ENCODE data around the gene NEMP1. TPM values are rescaled to one million over a fixed set of nuclear protein-coding genes. Genes with fewer than 3 reads are reported as not detected.
"Not testable (repeated sequence)": the region's sequence is repeated elsewhere in the genome, so short reads cannot be mapped to it uniquely, and the experiment has no call there.

Gene NEMP1
- total RNA-seq, 1 donor from 2014 or later = 45.4 TPM

GRCh38 chr12:57031789-57032188, 46.8 kb downstream of the NEMP1 start:
- intact Hi-C loops (cut with micrococcal nuclease) = loop anchor here (1.0 kb wide), 2 partner anchors 23 to 33 kb away; no protein-coding TSS in a partner anchor

DNA sequence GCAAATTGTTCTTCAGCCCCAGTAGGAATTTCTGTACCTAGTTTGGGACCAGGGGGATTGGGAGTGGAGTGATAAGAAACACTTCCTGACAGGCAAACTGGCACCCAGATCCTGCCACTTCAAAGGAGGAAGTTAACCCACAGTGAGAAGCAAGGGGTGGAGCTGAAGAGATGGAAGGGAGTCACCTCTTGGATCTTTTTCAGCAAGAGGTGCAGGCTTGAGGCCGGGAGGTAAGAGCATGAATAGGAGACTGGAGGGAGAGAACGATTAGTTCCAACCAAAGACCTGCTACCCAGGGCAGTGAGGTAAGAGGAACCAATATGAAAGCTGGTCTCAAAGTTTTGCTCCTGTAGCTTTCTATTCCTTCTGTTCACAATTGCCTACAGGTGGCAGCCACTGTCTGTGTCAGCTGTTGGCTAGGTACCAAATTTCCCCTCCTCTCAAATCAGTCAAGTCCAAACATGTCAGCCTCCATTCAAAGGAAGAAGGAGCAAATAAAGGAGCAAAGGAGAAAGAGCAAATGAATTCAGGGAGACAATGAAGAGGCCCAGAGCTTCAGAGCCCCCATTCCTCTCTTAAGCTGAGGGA, 47.4 kb downstream of the NEMP1 start:
- intact Hi-C loops (cut with micrococcal nuclease) = loop anchor here (1.0 kb wide), 2 partner anchors 23 to 33 kb away; no protein-coding TSS in a partner anchor

- intact Hi-C loops (cut with micrococcal nuclease) = no loop called here
Measured at GRCh38 chr12:57029457-57029856, 49.1 kb downstream of the NEMP1 start.

- intact Hi-C loops (cut with micrococcal nuclease) = no loop called here
Measured at GRCh38 chr12:57027805-57028153, 50.8 kb downstream of the NEMP1 start.

DNA sequence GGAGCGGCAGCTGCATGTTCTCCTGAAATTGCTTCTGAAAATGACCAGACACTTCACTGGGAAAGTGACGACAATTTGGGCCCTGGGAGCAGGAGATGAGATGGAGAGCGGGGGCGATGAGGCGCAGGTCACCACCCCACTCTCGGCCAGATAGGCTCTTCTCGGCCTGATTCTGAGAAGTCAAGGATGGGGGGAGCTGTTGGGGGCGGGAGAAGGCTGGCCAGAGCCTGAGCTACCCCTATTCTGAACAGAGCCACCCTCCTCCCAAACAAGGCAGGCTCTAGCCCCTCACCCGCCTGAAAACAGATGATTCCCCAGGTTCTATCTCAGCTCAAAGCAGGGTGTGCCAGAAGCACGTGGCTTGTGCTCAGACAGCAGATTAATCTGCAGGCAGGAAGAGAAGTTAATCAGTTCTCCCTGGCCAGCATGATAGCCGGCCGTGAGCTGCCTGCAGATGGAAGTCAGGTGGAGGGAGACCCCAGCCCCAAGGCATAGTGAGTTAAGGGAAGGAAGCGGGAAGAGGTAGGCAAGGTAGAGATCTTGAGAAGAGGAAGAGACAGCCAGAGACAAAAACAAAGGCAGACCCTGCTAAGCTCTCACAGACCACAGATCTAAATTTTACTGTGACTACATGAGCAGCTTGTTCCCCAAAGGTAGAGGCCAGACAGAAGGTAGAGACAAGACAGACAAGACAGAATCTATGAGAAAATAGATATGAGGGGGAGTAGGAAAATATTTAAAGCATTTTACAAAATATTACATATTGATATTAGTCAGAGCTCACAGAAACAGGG, 51.4 kb downstream of the NEMP1 start:
- intact Hi-C loops (cut with micrococcal nuclease) = no loop called here

GRCh38 chr12:57025196-57025595, 53.4 kb downstream of the NEMP1 start:
- intact Hi-C loops (cut with micrococcal nuclease) = no loop called here

GRCh38 chr12:57022324-57022723, 56.3 kb downstream of the NEMP1 start:
- intact Hi-C loops (cut with micrococcal nuclease) = not testable (repeated sequence)

DNA sequence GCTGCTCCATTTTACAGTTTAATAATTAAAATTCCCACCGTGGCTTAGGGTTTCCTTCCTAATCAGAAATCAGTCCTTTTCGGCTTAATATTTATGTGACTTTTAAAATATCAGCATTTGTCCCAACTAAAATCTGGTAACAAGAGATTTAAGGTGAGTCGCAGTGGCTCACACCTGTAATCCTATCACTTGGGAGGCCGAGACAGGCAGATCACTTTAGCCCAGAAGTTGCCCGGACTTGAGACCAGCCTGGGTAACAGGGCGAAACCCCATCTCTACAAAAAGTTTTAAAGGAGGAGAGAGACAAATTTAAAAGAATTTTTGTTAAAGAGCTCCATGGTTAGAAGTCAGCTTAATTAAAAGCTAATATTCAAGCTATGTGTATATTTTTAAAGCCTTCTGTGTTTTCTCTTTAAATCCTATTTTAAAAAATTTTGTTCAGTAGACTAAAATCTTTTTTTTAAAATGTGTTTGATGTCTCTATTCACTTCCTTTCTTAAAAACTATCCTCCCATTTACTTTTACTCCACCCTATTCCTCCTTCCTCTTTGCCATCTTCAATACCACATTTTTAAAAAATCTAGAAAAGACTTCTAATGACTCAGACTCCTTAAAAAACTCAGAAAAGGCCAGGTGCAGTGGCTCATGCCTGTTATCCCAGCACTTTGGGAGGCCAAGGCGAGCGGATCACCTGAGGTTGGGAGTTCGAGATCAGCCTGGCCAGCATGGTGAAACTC, 58.4 kb downstream of the NEMP1 start:
- intact Hi-C loops (cut with micrococcal nuclease) = no loop called here

- intact Hi-C loops (cut with micrococcal nuclease) = no loop called here
Measured at GRCh38 chr12:57018906-57019305, 59.7 kb downstream of the NEMP1 start.

DNA sequence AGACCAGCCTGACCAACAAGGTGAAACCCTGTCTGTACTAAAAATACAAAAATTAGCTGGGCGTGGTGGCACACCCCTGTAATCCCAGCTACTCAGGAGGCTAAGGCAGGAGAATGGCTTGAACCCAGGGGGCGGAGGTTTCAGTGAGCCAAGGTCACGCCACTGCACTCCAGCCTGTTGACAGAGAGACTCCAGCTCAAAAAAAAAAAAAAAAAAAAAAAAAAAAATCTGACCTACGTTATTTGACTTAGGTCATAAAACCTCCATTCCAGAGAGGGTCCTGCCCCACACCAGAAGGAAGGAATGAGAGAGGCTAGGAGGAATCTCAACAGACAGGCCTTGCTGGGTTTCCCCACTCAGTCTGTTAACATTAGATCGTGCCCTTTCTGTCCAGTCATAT, 60.2 kb downstream of the NEMP1 start:
- intact Hi-C loops (cut with micrococcal nuclease) = not testable (repeated sequence)

DNA sequence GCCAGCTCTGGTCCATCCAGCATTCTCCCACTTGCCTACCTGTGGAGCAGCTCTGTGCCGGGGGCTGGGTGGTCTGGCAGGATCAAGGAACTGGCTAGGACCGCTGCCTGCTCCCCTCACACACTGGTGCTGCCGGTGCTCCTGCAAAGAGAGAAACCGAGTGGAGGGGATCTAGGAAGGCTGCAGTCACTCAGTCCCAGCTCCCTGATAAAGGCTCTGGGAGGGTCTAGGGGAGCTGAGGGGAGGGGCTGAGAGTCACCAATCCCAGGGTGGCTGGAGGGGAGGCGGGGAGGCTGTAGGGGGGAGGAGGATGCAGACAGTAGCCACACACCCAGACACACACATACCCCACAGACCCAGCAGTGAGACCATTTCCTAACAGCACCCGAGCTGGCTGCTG, 62.2 kb downstream of the NEMP1 start, which contains the start of gene TAC3:
TSS of gene TAC3 (minus strand) at position 182 of the 400 bp plus-strand sequence. CDS start 732 bp downstream, outside the sequence.
- intact Hi-C loops (cut with micrococcal nuclease) = no loop called here

- intact Hi-C loops (cut with micrococcal nuclease) = no loop called here
Measured at GRCh38 chr12:57012600-57013465, 65.8 kb downstream of the NEMP1 start.

GRCh38 chr12:57011438-57012424, 66.9 kb downstream of the NEMP1 start:
- intact Hi-C loops (cut with micrococcal nuclease) = no loop called here

DNA sequence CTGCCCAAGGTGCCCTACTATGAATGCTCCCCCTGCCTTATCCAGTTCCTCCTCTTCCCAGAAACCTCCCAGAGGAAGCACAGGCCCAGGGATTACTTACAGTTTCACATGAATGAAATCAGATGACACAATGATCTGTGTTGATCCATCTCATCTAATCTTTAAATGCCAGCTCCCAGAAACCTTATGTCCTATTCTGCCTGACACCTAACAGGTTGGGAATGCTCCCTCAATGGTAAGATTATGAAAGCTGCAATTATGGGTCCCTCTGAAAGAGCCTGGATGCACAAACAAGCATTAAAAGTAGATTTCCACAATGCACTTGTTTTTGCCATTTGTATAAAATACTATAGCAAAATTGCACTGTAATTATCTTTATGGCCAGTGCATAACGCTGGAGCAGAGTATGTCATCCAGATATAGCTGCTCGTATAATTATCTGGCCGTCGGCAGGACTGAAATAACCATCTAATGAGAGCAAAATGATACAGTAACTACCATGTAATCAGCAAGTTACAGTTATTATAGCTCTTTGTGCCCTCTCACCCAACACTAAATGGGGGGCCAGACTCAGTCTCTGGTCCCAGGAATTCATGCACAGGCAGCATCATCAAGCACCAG, 67.9 kb downstream of the NEMP1 start:
- intact Hi-C loops (cut with micrococcal nuclease) = no loop called here

GRCh38 chr12:57009949-57010626, 68.5 kb downstream of the NEMP1 start:
- intact Hi-C loops (cut with micrococcal nuclease) = no loop called here

GRCh38 chr12:57008178-57008577, 70.4 kb downstream of the NEMP1 start:
- intact Hi-C loops (cut with micrococcal nuclease) = loop anchor here (1.0 kb wide), 6 partner anchors 23 to 283 kb away; partner anchors contain the start of gene NACA

DNA sequence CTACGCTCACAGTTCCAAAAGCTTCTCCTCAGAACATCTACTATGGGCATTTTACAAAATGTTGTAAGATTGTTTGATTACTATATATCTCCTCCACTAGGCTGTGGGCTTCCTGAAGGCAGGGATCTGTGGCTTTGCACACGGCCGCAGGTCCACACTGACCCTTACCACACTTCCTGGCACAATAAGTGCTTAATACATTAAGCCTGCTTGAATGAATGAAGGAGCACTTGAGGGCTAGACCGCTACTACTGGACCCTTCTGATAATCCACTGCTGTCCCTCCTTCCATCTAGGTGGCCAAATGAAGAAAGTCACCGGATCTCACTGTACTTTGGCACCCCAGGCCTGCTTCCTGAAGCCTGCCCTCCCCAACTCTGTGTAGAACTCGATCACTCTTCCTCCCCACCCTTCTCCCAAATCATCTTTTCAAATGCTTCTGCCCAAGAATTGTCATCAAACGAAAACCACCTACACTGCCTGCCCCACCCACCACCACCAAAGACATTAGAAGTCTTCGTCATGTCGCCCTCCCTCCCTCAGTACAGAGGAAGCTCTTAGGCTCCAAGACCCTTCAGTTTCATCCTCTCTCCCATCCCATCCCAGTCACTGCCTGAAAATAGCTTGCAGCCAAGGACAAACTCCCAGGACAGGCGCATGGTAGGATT, 71.6 kb downstream of the NEMP1 start:
- intact Hi-C loops (cut with micrococcal nuclease) = no loop called here

All from T-helper 1 cell treated with Interleukin-12 subunit alpha and Interleukin-12 subunit beta and Interleukin-4 antibody, amounts not matched to agents 30 ng/mL and 1 ng/mL, for 36 hours (primary cell).